HG03520 (cell line): ENCODE measurements around the gene NLGN2.

Experiments used
- ATAC-seq: cut with Tn5 transposase; IDR thresholded peaks from one replicate; pipeline ENCODE4 v1.9.1; 2021; ENCODE audit warnings: mild to moderate bottlenecking, moderate library complexity; ENCODE audit not compliant: unreplicated experiment

NLGN2 gene

GRCh38 chr17:7462474-7463371, 55.1 kb downstream of the NLGN2 start:
- ATAC-seq, result no peak

DNA sequence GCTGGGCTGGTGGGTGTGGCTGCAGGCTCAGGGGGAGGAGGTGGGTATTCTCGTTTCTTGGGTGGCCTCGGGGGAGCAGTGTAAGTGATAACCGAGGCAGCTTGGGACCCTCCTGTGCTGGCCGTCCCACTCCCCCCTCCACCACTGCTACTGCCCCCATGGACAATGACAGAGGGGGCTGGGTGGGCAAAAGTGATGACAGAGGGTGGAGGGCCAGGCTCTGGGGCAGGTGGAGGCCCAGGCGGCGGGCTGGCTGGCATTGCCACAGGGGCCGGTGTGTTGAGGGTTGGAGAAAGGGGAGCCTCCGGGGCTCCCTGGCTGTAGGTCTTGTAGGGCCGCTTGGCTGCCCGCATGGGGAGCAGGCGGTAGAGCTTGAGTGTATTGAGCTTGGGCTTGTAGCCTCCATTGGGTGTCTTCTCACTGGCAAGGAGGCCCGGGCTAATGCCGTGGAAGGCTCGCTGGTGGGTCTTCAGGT, 55.8 kb downstream of the NLGN2 start:
- no peak for ATAC-seq

DNA sequence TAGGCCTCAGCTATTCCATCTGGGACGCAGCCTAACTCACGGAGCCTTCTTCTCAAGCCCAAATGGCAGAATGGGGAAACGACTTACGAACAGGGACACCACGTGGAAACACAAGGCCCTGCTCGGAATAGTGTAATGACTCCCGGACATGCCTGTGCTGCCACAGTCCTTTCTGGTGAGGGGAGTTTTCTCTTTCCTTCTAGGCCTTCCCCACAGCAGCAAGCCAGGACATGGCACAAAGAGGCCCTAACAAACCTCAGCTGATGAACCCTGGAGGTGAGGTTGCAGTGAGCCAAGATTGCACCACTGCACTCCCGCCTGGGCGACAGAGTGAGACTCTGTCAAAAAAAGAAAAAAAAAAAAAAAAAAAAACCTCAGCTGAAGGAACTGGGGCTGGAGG, 56.4 kb downstream of the NLGN2 start:
- ATAC-seq, result no peak

DNA sequence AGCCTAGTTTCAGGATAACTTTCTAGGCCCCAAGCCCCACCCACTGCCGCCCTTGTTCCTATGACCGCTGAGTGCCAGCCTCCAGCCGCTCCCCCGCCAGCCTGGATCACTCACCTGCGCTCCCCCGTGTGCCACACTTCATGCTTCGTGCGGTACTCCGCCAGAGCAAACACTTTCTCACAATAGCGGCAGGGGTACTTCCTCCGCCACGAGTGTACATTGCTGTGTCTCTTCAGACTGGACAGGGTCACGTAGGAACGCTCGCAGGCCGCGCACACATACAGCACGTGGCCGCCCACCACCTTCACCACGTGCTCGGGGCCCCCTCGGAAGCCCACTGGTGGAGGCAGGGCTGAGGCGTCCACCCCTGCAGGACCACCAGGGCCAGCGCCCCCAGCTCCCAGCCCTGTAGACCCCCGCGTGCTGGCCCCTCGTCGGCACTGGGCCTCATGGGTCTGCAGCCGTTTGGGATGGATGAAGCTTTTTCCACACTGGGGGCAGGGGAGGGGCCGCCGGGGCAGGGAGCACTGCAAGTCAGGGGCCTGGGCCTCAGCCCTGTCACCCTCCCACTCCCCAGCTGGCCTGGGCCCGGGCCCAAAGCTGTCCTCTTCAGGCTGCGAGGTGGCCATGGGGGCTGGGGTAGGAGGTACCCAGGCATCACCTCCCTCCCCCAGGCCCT, 58.1 kb downstream of the NLGN2 start:
- ATAC-seq, result no peak

GRCh38 chr17:7466318-7466638, 58.6 kb downstream of the NLGN2 start:
- no peak for ATAC-seq

GRCh38 chr17:7466639-7467341, 59.1 kb downstream of the NLGN2 start:
- no peak for ATAC-seq

DNA sequence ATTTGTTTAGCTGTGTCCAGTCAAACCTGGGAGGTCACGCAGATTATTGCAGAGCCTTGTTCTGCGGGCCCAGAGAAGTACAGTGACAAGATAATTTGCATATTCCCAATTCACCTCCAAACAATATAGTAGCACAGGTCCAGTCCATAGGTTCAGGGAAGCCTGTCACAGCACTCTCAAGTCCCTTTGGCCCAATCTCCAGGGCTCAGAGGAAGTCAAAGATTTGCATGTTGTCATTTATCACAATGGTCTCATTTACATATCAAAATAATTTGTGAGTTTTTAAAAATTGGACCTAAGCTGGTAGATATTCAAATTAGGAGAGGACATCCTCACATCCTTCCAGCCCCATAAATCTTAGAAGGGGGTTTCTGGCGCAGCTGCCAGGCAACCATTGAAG, 59.9 kb downstream of the NLGN2 start:
- no peak for ATAC-seq

DNA sequence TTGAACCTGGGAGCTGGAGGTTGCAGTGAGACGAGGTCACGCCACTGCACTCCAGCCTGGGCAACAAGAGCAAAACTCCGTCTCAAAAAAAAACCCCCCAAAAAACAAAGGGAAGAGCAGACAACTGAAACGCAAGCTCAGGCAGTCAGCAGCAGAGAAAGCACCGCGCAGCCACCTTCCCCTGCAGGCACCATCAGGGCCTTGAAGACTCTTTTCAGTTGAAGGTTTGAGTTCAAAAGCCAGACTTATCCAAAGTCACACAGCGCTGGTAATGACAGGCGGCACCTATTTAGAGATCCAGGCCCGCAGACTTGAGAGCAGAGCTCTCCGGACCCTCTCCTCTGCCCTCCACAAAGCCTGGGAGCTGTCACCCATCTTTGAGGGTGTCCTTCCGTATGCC, 60.6 kb downstream of the NLGN2 start:
- no peak for ATAC-seq

- ATAC-seq, result no peak
Observed at GRCh38 chr17:7468804-7469389, 61.3 kb downstream of the NLGN2 start.
